ENCODE measurements around the gene DNM1. TPM values are rescaled to one million over a fixed set of nuclear protein-coding genes. Genes with fewer than 3 reads are reported as not detected.

The DNM1 gene
- total and polyA plus RNA-seq, 2 of the 8 experiments (the other 6 are each of a cell fraction or from before 2014, with no cell fraction given), result 34.3 to 62.7 TPM

DNA sequence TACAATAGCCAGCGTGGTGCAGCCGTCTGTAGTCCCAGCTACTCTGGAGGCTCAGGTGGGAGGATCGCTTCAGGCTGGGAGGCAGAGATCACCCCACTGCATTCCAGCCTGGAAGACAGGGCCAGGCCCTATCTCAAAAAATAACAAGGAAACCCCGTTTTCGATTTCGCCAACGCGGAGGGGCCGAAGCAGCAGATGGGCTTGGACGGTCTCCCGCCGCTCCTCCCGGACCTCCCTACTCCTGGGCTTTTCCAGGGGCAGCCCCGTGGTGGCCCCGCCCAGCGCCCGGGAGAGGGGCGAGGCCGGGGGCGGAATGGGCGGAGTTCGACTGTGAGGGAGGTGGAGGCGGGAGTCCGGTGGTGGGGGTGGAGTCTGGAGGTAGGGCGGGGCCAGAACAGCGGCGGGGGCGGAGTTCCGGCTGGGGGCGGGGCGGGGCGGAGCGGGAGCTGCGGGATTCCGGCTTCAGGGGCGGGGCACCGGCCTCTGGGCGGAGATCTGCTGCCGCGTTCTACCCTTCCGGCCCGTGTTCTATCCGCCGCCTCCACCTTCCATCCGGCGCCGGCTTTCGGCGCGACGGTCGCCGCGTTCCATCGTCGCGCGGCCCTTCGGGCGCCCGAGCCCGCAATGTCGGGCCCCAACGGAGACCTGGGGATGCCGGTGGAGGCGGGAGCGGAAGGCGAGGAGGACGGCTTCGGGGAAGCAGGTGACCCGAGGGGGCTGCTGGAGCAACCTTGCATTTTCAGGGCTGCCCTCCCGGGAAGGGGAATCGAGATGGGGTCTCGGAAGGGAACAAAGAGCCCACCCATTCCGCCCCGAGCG, 43.2 kb upstream of the DNM1 start, which contains the start of gene BBLN (continued):
- TF ChIP-seq CHD7 (IDR thresholded peaks at IDR 0.05; ENCODE audit: insufficient replicate concordance, low read length), result no peak
- no peak for TF ChIP-seq SAP30 (IDR thresholded peaks at IDR 0.05; ENCODE audit: insufficient read depth, insufficient replicate concordance, low read length)
- no peak for TF ChIP-seq RFX5 (IDR thresholded peaks at IDR 0.05; ENCODE audit: borderline replicate concordance, low read depth, low read length)
- no peak for TF ChIP-seq CTCF (IDR thresholded peaks at IDR 0.05; ENCODE audit: control extremely low read depth in 1 of 3, insufficient read depth in 1 of 3, low read depth in 1 of 3, low read length in 3 of 3)
- peak; percentile 95 for TF ChIP-seq CREB1 (IDR thresholded peaks at IDR 0.05)
- TF ChIP-seq SIN3A (conservative IDR thresholded peaks at IDR 0.05 in 1 of 2, IDR thresholded peaks at IDR 0.05 in 1 of 2; ENCODE audit: low read depth in 1 of 2, low read length in 2 of 2), result no peak
- TF ChIP-seq CBX8 (IDR thresholded peaks at IDR 0.05; ENCODE audit: borderline replicate concordance, low read depth, low read length), result no peak
